Measurements from ENCODE around the gene LANCL1.

The LANCL1 gene

GRCh38 chr2:210412660-210413059, 63.9 kb downstream of the LANCL1 start:
- Histone ChIP-seq H4K8ac (ENCODE audit: low read depth, low read length) (no peak overlapping the region), H3K9me3 (ENCODE audit: insufficient read depth, low read depth, low read length) (no peaks in the 10 kb centered on the region), H3K4me1 (ENCODE audit: control insufficient read depth in 1 of 2, insufficient read depth in 2 of 2, low read length in 2 of 2) (no peaks in the 10 kb centered on the region), H2BK120ac (ENCODE audit: insufficient read depth, low read length, poor library complexity) (no peak overlapping the region), H2AK5ac (ENCODE audit: low read length) (no peak overlapping the region), H4K91ac (ENCODE audit: low read depth, low read length) (no peak overlapping the region), H3K4ac (ENCODE audit: low read depth, low read length) (no peak overlapping the region), H3K27me3 (ENCODE audit: insufficient read depth, low read length) (no peaks in the 10 kb centered on the region), H3K4me3 (ENCODE audit: low read depth, low read length) (no peak overlapping the region), H2AFZ (ENCODE audit: insufficient read depth, low read length, poor library complexity) (no peak overlapping the region), H3K36me3 (ENCODE audit: control insufficient read depth in 1 of 2, insufficient read depth in 2 of 2, low read length in 2 of 2) (no peaks in the 10 kb centered on the region), H3K9ac (ENCODE audit: low read length) (no peak overlapping the region), H3K23ac (ENCODE audit: low read length) (no peak overlapping the region), H3K79me2 (ENCODE audit: control insufficient read depth, insufficient read depth, low read length, poor library complexity) (no peaks in the 10 kb centered on the region), H3K79me1 (ENCODE audit: low read length) (no peaks in the 10 kb centered on the region), H4K12ac (ENCODE audit: low read depth, low read length) (no peak overlapping the region), H3K18ac (ENCODE audit: low read length) (no peak overlapping the region), H3K27ac (ENCODE audit: low read depth, low read length) (no peak overlapping the region), H2BK5ac (ENCODE audit: low read depth, low read length, poor library complexity) (no peak overlapping the region), H3K14ac (ENCODE audit: low read length) (no peak overlapping the region), H2BK12ac (ENCODE audit: low read length) (no peak overlapping the region), H3K4me2 (ENCODE audit: low read length) (no peak overlapping the region)
- no CpG with 5 or more reads among the region's 1 CpG for WGBS (ENCODE audit: extremely low coverage, insufficient coverage, insufficient read length)
- no peak for DNase-seq

- no peak for DNase-seq
- no peak overlapping the region for H4K8ac ChIP-seq (ENCODE audit: low read depth, low read length)
- no peak overlapping the region for H3K4ac ChIP-seq (ENCODE audit: low read depth, low read length)
- H3K9me3 ChIP-seq (ENCODE audit: insufficient read depth, low read depth, low read length) = no peaks in the 10 kb centered on the region
- H3K4me2 ChIP-seq (ENCODE audit: low read length) = no peak overlapping the region
- H3K36me3 ChIP-seq (ENCODE audit: control insufficient read depth in 1 of 2, insufficient read depth in 2 of 2, low read length in 2 of 2) = no peaks in the 10 kb centered on the region
- no peak overlapping the region for H2AFZ ChIP-seq (ENCODE audit: insufficient read depth, low read length, poor library complexity)
- no peaks in the 10 kb centered on the region for H3K79me2 ChIP-seq (ENCODE audit: control insufficient read depth, insufficient read depth, low read length, poor library complexity)
- no peak overlapping the region for H3K27ac ChIP-seq (ENCODE audit: low read depth, low read length)
- H4K91ac ChIP-seq (ENCODE audit: low read depth, low read length) = no peak overlapping the region
- no peaks in the 10 kb centered on the region for H3K4me1 ChIP-seq (ENCODE audit: control insufficient read depth in 1 of 2, insufficient read depth in 2 of 2, low read length in 2 of 2)
- H3K27me3 ChIP-seq (ENCODE audit: insufficient read depth, low read length) = no peaks in the 10 kb centered on the region
- no peak overlapping the region for H3K14ac ChIP-seq (ENCODE audit: low read length)
- H2BK120ac ChIP-seq (ENCODE audit: insufficient read depth, low read length, poor library complexity) = no peak overlapping the region
- H2BK12ac ChIP-seq (ENCODE audit: low read length) = no peak overlapping the region
- H3K4me3 ChIP-seq (ENCODE audit: low read depth, low read length) = no peak overlapping the region
- no peak overlapping the region for H3K18ac ChIP-seq (ENCODE audit: low read length)
- H2BK5ac ChIP-seq (ENCODE audit: low read depth, low read length, poor library complexity) = no peak overlapping the region
- WGBS (ENCODE audit: extremely low coverage, insufficient coverage, insufficient read length) = no CpG with 5 or more reads among the region's 1 CpG
- H3K9ac ChIP-seq (ENCODE audit: low read length) = no peak overlapping the region
- H3K23ac ChIP-seq (ENCODE audit: low read length) = no peak overlapping the region
- H2AK5ac ChIP-seq (ENCODE audit: low read length) = no peak overlapping the region
- H3K79me1 ChIP-seq (ENCODE audit: low read length) = no peaks in the 10 kb centered on the region
- no peak overlapping the region for H4K12ac ChIP-seq (ENCODE audit: low read depth, low read length)
These were observed 66.0 kb downstream of the LANCL1 start for GRCh38 chr2:210410542-210410941.

GRCh38 chr2:210399440-210400041, 77.0 kb downstream of the LANCL1 start:
- Histone ChIP-seq H3K14ac (ENCODE audit: low read length) (no peak overlapping the region), H4K12ac (ENCODE audit: low read depth, low read length) (no peak overlapping the region), H3K79me1 (ENCODE audit: low read length) (no peaks in the 10 kb centered on the region), H3K9me3 (ENCODE audit: insufficient read depth, low read depth, low read length) (no peaks in the 10 kb centered on the region), H3K27ac (ENCODE audit: low read depth, low read length) (no peak overlapping the region), H3K4me3 (ENCODE audit: low read depth, low read length) (no peak overlapping the region), H2BK5ac (ENCODE audit: low read depth, low read length, poor library complexity) (no peak overlapping the region), H3K36me3 (ENCODE audit: control insufficient read depth in 1 of 2, insufficient read depth in 2 of 2, low read length in 2 of 2) (no peaks in the 10 kb centered on the region), H3K4ac (ENCODE audit: low read depth, low read length) (no peak overlapping the region), H2AFZ (ENCODE audit: insufficient read depth, low read length, poor library complexity) (no peak overlapping the region), H4K8ac (ENCODE audit: low read depth, low read length) (no peak overlapping the region), H3K4me1 (ENCODE audit: control insufficient read depth in 1 of 2, insufficient read depth in 2 of 2, low read length in 2 of 2) (no peaks in the 10 kb centered on the region), H2AK5ac (ENCODE audit: low read length) (no peak overlapping the region), H3K23ac (ENCODE audit: low read length) (no peak overlapping the region), H3K4me2 (ENCODE audit: low read length) (no peak overlapping the region), H3K27me3 (ENCODE audit: insufficient read depth, low read length) (no peaks in the 10 kb centered on the region), H3K18ac (ENCODE audit: low read length) (no peak overlapping the region), H2BK12ac (ENCODE audit: low read length) (no peak overlapping the region), H3K9ac (ENCODE audit: low read length) (no peak overlapping the region), H3K79me2 (ENCODE audit: control insufficient read depth, insufficient read depth, low read length, poor library complexity) (no peaks in the 10 kb centered on the region), H4K91ac (ENCODE audit: low read depth, low read length) (no peak overlapping the region), H2BK120ac (ENCODE audit: insufficient read depth, low read length, poor library complexity) (no peak overlapping the region)
- no CpG with 5 or more reads among the region's 3 CpGs for WGBS (ENCODE audit: extremely low coverage, insufficient coverage, insufficient read length)
- DNase-seq = peak in 1 of 2 donors; percentile 69

- H3K18ac ChIP-seq (ENCODE audit: low read length) = no peak overlapping the region
- no CpG with 5 or more reads among the region's 4 CpGs for WGBS (ENCODE audit: extremely low coverage, insufficient coverage, insufficient read length)
These were observed 84.1 kb downstream of the LANCL1 start for GRCh38 chr2:210392469-210392881.

More at GRCh38 chr2:210392469-210392881, 84.1 kb downstream of the LANCL1 start:
- no peak overlapping the region for H3K14ac ChIP-seq (ENCODE audit: low read length)
- H3K36me3 ChIP-seq (ENCODE audit: control insufficient read depth in 1 of 2, insufficient read depth in 2 of 2, low read length in 2 of 2) = no peaks in the 10 kb centered on the region
- no peaks in the 10 kb centered on the region for H3K27me3 ChIP-seq (ENCODE audit: insufficient read depth, low read length)
- no peak overlapping the region for H3K9ac ChIP-seq (ENCODE audit: low read length)
- H3K79me1 ChIP-seq (ENCODE audit: low read length) = no peaks in the 10 kb centered on the region
- H2BK12ac ChIP-seq (ENCODE audit: low read length) = no peak overlapping the region
- H2AK5ac ChIP-seq (ENCODE audit: low read length) = no peak overlapping the region
- H4K8ac ChIP-seq (ENCODE audit: low read depth, low read length) = no peak overlapping the region
- H3K4ac ChIP-seq (ENCODE audit: low read depth, low read length) = no peak overlapping the region
- H4K12ac ChIP-seq (ENCODE audit: low read depth, low read length) = no peak overlapping the region
- H3K4me1 ChIP-seq (ENCODE audit: control insufficient read depth in 1 of 2, insufficient read depth in 2 of 2, low read length in 2 of 2) = no peaks in the 10 kb centered on the region
- no peak overlapping the region for H2BK5ac ChIP-seq (ENCODE audit: low read depth, low read length, poor library complexity)
- no peak overlapping the region for H2BK120ac ChIP-seq (ENCODE audit: insufficient read depth, low read length, poor library complexity)
- H3K27ac ChIP-seq (ENCODE audit: low read depth, low read length) = no peak overlapping the region
- H2AFZ ChIP-seq (ENCODE audit: insufficient read depth, low read length, poor library complexity) = no peak overlapping the region
- H3K4me2 ChIP-seq (ENCODE audit: low read length) = no peak overlapping the region
- H3K23ac ChIP-seq (ENCODE audit: low read length) = no peak overlapping the region
- no peaks in the 10 kb centered on the region for H3K79me2 ChIP-seq (ENCODE audit: control insufficient read depth, insufficient read depth, low read length, poor library complexity)
- peak in 1 of 2 donors; percentile 3 for DNase-seq
- no peak overlapping the region for H3K4me3 ChIP-seq (ENCODE audit: low read depth, low read length)
- H4K91ac ChIP-seq (ENCODE audit: low read depth, low read length) = no peak overlapping the region
- H3K9me3 ChIP-seq (ENCODE audit: insufficient read depth, low read depth, low read length) = no peaks in the 10 kb centered on the region

Data from trophoblast cell (in vitro differentiated cells and primary cell).